Fibroblast of villous mesenchyme (primary cell): ENCODE data around the gene SHISA6. TPM values are rescaled to one million over a fixed set of nuclear protein-coding genes. Genes with fewer than 3 reads are reported as not detected.

Source experiments
- DNase-seq: peaks from one replicate; pipeline ENCODE4 v3.0.0-alpha.2; 2010; ENCODE audit warnings: low read depth
- H3K4me3 ChIP-seq: 2 replicates; pipeline ENCODE4 v1.5.1; 2011; ENCODE audit warnings: low read depth, mild to moderate bottlenecking, low read length
- CTCF ChIP-seq: IDR thresholded peaks from 2 replicates; pipeline ENCODE4 v1.5.1; 2012; ENCODE audit warnings: low read depth, mild to moderate bottlenecking, low read length; ENCODE audit not compliant: insufficient read depth
- total RNA-seq: library from RNA; depleted of rRNA; stranded (reverse); fragments of >200 nt; gene quantifications from 2 replicates; pipeline ENCODE4 v1.2.3, GENCODE V29; 2012

Gene SHISA6
- total RNA-seq, 1 donor: not detected

GRCh38 chr17:11495613-11496012 lies 254.6 kb downstream of the SHISA6 start:
- TF ChIP-seq CTCF: no peak

GRCh38 chr17:11499881-11500280 lies 258.9 kb downstream of the SHISA6 start:
- H3K4me3 ChIP-seq: no peak overlapping the region
- no peak for DNase-seq
- TF ChIP-seq CTCF: no peak

More at GRCh38 chr17:11495613-11496012, 254.6 kb downstream of the SHISA6 start:
- no peak overlapping the region for H3K4me3 ChIP-seq
- no peak for DNase-seq

- DNase-seq: no peak
- no peak overlapping the region for H3K4me3 ChIP-seq
- no peak for TF ChIP-seq CTCF
These were observed 262.5 kb downstream of the SHISA6 start for GRCh38 chr17:11503308-11504035.

DNA sequence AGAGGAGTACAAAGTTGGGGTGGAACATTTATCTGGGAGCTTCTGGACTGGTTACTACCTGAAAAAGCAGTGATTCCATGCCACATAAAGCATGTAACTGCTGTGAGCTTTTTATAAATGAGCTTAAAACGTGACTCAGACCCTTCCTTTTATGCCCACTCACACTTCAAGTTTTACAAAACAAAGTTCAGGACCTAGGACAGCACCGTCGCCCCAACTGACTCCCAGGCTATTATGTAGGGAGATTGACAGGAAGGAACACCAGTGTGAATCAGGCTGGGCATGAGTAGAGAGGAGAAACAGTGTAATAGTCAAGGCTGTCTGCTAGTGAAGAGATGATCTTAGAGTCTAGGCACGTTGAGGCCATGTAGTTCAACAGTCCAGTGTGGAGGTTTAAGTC lies 265.6 kb downstream of the SHISA6 start:
- no peak for TF ChIP-seq CTCF
- H3K4me3 ChIP-seq: no peak overlapping the region
- no peak for DNase-seq

GRCh38 chr17:11511696-11512095 lies 270.7 kb downstream of the SHISA6 start:
- TF ChIP-seq CTCF: no peak
- no peak for DNase-seq
- no peak overlapping the region for H3K4me3 ChIP-seq

- no peak for TF ChIP-seq CTCF
- no peak overlapping the region for H3K4me3 ChIP-seq
- DNase-seq: no peak
These were observed 273.6 kb downstream of the SHISA6 start for GRCh38 chr17:11514565-11514964.
